ENCODE results near the gene SLC7A8. TPM values are rescaled to one million over a fixed set of nuclear protein-coding genes. Genes with fewer than 3 reads are reported as not detected.

SLC7A8 gene
- total RNA-seq, 1 donor from 2014 or later, result 28.3 TPM

GRCh38 chr14:23102801-23103200 is 80.7 kb downstream of the SLC7A8 start:
- H3K27ac Mint-ChIP-seq, result no peak overlapping the region
- H3K9me3 Mint-ChIP-seq (ENCODE audit: low read depth), result no peaks in the 10 kb centered on the region
- no peak for DNase-seq (ENCODE audit: low spot score, unreplicated experiment)
- no peak for TF ChIP-seq CTCF (IDR thresholded peaks at IDR 0.05; ENCODE audit: unreplicated experiment)
- no peak overlapping the region for H3K4me3 Mint-ChIP-seq (ENCODE audit: low read depth)
- H3K4me1 Mint-ChIP-seq (ENCODE audit: low read depth), result peaks cover 12% of the 10 kb centered on the region
- peaks cover 14% of the 10 kb centered on the region for H3K27me3 Mint-ChIP-seq
- no peaks in the 10 kb centered on the region for H3K36me3 Mint-ChIP-seq (ENCODE audit: insufficient read depth)

GRCh38 chr14:23101986-23102625 is 81.4 kb downstream of the SLC7A8 start:
- peaks cover 14% of the 10 kb centered on the region for H3K27me3 Mint-ChIP-seq

DNA sequence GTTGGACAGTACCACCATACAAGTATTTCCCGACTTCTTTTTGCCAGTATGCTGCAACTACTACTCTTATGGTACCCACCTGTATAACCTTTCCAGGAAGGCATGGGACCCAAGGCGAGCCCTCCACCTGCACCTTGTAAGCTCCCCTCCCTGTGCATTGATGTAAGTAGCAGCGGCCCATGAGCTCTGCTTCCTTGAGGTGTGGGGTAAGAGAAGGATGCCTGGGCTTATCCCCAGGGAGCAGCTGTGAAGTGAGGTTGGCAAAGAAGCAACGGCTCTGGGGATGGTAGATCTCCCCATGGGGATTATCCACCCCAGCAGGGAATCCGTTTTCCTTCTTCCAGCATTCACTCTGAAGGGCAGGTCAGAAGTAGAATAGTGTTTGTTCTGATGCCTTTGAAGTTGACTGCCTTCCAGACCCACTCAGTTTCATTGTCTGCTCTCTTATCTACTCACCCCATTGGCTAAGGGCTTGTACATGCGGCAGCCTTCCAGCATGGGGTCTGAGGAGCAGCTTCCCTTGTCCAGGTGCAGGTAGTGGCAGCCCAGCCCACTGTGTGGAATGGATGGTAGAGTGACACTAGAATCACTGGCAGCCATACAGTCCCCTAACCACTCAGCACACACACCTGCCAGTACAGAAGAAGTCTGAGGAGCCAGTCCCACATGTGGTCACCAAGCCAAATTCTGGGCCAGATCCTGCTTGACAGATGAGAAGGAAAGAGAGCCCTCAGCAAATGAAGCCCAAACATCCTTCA is 82.1 kb downstream of the SLC7A8 start:
- Mint-ChIP-seq H3K27ac (no peak overlapping the region), H3K36me3 (ENCODE audit: insufficient read depth) (no peaks in the 10 kb centered on the region), H3K9me3 (ENCODE audit: low read depth) (no peaks in the 10 kb centered on the region), H3K4me1 (ENCODE audit: low read depth) (peaks cover 18% of the 10 kb centered on the region), H3K27me3 (peaks cover 14% of the 10 kb centered on the region), H3K4me3 (ENCODE audit: low read depth) (no peak overlapping the region)
- no peak for DNase-seq (ENCODE audit: low spot score, unreplicated experiment)
- TF ChIP-seq CTCF (IDR thresholded peaks at IDR 0.05; ENCODE audit: unreplicated experiment), result no peak

More at GRCh38 chr14:23101986-23102625, 81.4 kb downstream of the SLC7A8 start:
- Mint-ChIP-seq H3K4me3 (ENCODE audit: low read depth) (no peak overlapping the region), H3K9me3 (ENCODE audit: low read depth) (no peaks in the 10 kb centered on the region), H3K27ac (no peak overlapping the region), H3K36me3 (ENCODE audit: insufficient read depth) (no peaks in the 10 kb centered on the region), H3K4me1 (ENCODE audit: low read depth) (peaks cover 16% of the 10 kb centered on the region)
- DNase-seq (ENCODE audit: low spot score, unreplicated experiment), result no peak
- TF ChIP-seq CTCF (IDR thresholded peaks at IDR 0.05; ENCODE audit: unreplicated experiment), result no peak

DNA sequence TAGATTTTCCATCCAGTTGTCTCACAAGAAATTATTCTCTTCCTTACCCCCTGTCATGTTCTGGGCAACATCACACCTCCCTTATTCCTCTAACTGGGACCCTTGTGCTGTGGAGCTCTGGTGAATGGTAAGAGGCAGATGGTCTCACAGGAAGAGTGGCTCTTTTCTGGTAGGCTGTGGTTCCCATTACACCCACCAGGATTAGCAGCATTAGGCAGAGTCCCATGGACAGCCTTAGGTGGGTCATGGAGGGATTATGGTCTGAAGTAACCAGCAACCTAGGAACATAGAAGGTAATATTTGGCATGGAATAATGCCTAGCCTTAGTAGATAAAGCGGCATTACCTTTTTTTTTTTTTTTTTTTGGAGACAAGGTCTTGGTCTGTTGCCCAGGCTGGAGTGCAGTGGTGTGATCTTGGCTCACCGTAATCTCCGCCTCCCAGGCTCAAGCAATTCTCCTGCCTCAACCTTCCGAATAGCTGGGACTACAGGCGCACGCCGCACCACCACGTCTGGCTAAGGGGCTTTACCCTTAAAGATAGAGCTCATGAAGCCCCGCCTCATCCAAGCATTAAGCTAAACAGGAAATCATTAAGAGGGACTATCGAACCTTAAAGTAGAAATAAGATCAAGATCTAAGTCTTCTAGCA is 84.1 kb downstream of the SLC7A8 start:
- Mint-ChIP-seq H3K36me3 (ENCODE audit: insufficient read depth) (no peaks in the 10 kb centered on the region), H3K9me3 (ENCODE audit: low read depth) (no peaks in the 10 kb centered on the region), H3K4me3 (ENCODE audit: low read depth) (no peak overlapping the region), H3K4me1 (ENCODE audit: low read depth) (peaks cover 15% of the 10 kb centered on the region), H3K27ac (peak overlapping the region; percentile 15), H3K27me3 (peaks cover 4% of the 10 kb centered on the region)
- no peak for DNase-seq (ENCODE audit: low spot score, unreplicated experiment)
- TF ChIP-seq CTCF (IDR thresholded peaks at IDR 0.05; ENCODE audit: unreplicated experiment), result no peak

DNA sequence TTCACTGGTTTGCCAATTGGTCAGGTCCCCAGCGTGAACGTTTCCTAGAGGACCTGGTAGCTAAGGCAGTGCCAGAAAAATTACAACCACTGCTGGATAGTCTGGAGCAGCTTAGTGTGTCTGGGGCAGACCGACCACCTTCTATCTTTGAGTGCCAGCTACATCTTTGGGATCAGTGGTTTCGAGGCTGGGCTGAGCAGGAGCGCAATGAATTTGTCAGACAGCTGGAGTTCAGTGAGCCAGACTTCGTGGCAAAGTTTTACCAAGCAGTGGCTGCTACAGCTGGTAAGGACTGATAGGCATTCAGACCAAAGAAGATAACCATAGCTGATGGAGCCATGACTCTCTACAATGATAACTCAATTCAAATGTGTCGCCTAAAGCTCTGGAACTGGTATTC is 85.7 kb downstream of the SLC7A8 start:
- Mint-ChIP-seq H3K27ac (no peak overlapping the region), H3K27me3 (no peaks in the 10 kb centered on the region), H3K9me3 (ENCODE audit: low read depth) (no peaks in the 10 kb centered on the region), H3K4me3 (ENCODE audit: low read depth) (peak overlapping the region; percentile 31), H3K4me1 (ENCODE audit: low read depth) (peaks cover 19% of the 10 kb centered on the region), H3K36me3 (ENCODE audit: insufficient read depth) (no peaks in the 10 kb centered on the region)
- DNase-seq (ENCODE audit: low spot score, unreplicated experiment), result no peak
- no peak for TF ChIP-seq CTCF (IDR thresholded peaks at IDR 0.05; ENCODE audit: unreplicated experiment)

All from progenitor cell of endocrine pancreas (in vitro differentiated cells).